KMS-11 (cell line): Measurements from ENCODE around the gene GOLIM4.

ENCODE experiments used
- H2AFZ ChIP-seq: fragments of 200-600 bp; sonication (generic); 2 replicates; pipeline ENCODE4 v1.6.1; 2016; ENCODE audit warnings: antibody characterized with exemption, mixed run types, low read depth
- H3K27ac ChIP-seq: fragments of 200-600 bp; sonication (generic); 2 replicates; pipeline ENCODE4 v1.6.1; 2016; ENCODE audit warnings: mild to moderate bottlenecking, mixed run types
- H3K27me3 ChIP-seq: fragments of 200-600 bp; sonication (generic); 2 replicates; pipeline ENCODE4 v1.6.1; 2017; ENCODE audit warnings: mild to moderate bottlenecking, low read depth, mixed run types, moderate library complexity; ENCODE audit not compliant: insufficient read depth
- H3K36me3 ChIP-seq: fragments of 200-600 bp; sonication (generic); 2 replicates; pipeline ENCODE4 v1.6.1; 2017; ENCODE audit warnings: mild to moderate bottlenecking, mixed run types; ENCODE audit not compliant: insufficient read depth
- H3K4me1 ChIP-seq: fragments of 200-600 bp; sonication (generic); 2 replicates; pipeline ENCODE4 v1.6.1; 2016; ENCODE audit warnings: mild to moderate bottlenecking, low read depth, mixed run types; ENCODE audit not compliant: poor library complexity, severe bottlenecking
- H3K4me2 ChIP-seq: fragments of 200-600 bp; sonication (generic); 2 replicates; pipeline ENCODE4 v1.7.0; 2016; ENCODE audit warnings: mild to moderate bottlenecking, mixed run types
- H3K4me3 ChIP-seq: fragments of 200-600 bp; sonication (generic); IDR thresholded peaks from 2 replicates; pipeline ENCODE4 v1.6.1; 2017; ENCODE audit warnings: low read depth, low read length, mixed read lengths; ENCODE audit not compliant: insufficient read depth
- H3K79me2 ChIP-seq: fragments of 200-600 bp; sonication (generic); 2 replicates; pipeline ENCODE4 v1.6.1; 2016; ENCODE audit warnings: low read depth, mixed run types; ENCODE audit not compliant: insufficient read depth
- H3K9ac ChIP-seq: fragments of 200-600 bp; sonication (generic); 2 replicates; pipeline ENCODE4 v1.6.1; 2016; ENCODE audit warnings: mild to moderate bottlenecking, mixed run types
- H4K20me1 ChIP-seq: fragments of 200-600 bp; sonication (generic); 2 replicates; pipeline ENCODE4 v1.6.1; 2016; ENCODE audit warnings: mild to moderate bottlenecking, mixed run types; ENCODE audit not compliant: insufficient read depth
- CTCF ChIP-seq: fragments of 200-600 bp; sonication (generic); conservative IDR thresholded peaks from 2 replicates; pipeline ENCODE4 v1.6.1; 2017; ENCODE audit warnings: low read depth, mild to moderate bottlenecking, antibody characterized with exemption, low read length, moderate library complexity, mixed read lengths

The GOLIM4 gene

GRCh38 chr3:167983583-167983982 is 112.1 kb downstream of the GOLIM4 start:
- no peaks in the 10 kb centered on the region for H3K79me2 ChIP-seq
- no peaks in the 10 kb centered on the region for H4K20me1 ChIP-seq
- H3K4me1 ChIP-seq = no peaks in the 10 kb centered on the region
- no peaks in the 10 kb centered on the region for H3K27me3 ChIP-seq
- H2AFZ ChIP-seq = no peak overlapping the region
- H3K36me3 ChIP-seq = no peaks in the 10 kb centered on the region
- no peak overlapping the region for H3K4me2 ChIP-seq
- H3K27ac ChIP-seq = no peak overlapping the region
- no peak overlapping the region for H3K4me3 ChIP-seq
- no peak for TF ChIP-seq CTCF
- no peak overlapping the region for H3K9ac ChIP-seq

- no peak for TF ChIP-seq CTCF
Observed at GRCh38 chr3:167978486-167978885, 117.2 kb downstream of the GOLIM4 start.

GRCh38 chr3:167978071-167978470 is 117.7 kb downstream of the GOLIM4 start:
- H3K4me2 ChIP-seq = no peak overlapping the region

More at GRCh38 chr3:167978486-167978885, 117.2 kb downstream of the GOLIM4 start:
- no peak overlapping the region for H2AFZ ChIP-seq
- H3K9ac ChIP-seq = no peak overlapping the region
- no peak overlapping the region for H3K27ac ChIP-seq
- H3K27me3 ChIP-seq = no peaks in the 10 kb centered on the region
- no peak overlapping the region for H3K4me2 ChIP-seq
- no peaks in the 10 kb centered on the region for H3K36me3 ChIP-seq
- no peaks in the 10 kb centered on the region for H3K79me2 ChIP-seq
- no peak overlapping the region for H3K4me3 ChIP-seq
- H3K4me1 ChIP-seq = no peaks in the 10 kb centered on the region
- no peaks in the 10 kb centered on the region for H4K20me1 ChIP-seq

GRCh38 chr3:167976516-167977361 is 119.0 kb downstream of the GOLIM4 start:
- Histone ChIP-seq H4K20me1 (no peaks in the 10 kb centered on the region), H3K36me3 (no peaks in the 10 kb centered on the region), H3K9ac (no peak overlapping the region), H3K27me3 (no peaks in the 10 kb centered on the region), H3K79me2 (no peaks in the 10 kb centered on the region), H3K4me3 (no peak overlapping the region), H3K27ac (no peak overlapping the region), H2AFZ (no peak overlapping the region), H3K4me2 (no peak overlapping the region), H3K4me1 (no peaks in the 10 kb centered on the region)
- no peak for TF ChIP-seq CTCF

More at GRCh38 chr3:167978071-167978470, 117.7 kb downstream of the GOLIM4 start:
- no peaks in the 10 kb centered on the region for H3K79me2 ChIP-seq
- H3K4me1 ChIP-seq = no peaks in the 10 kb centered on the region
- H3K9ac ChIP-seq = no peak overlapping the region
- no peak for TF ChIP-seq CTCF
- no peak overlapping the region for H3K27ac ChIP-seq
- H3K36me3 ChIP-seq = no peaks in the 10 kb centered on the region
- H3K27me3 ChIP-seq = no peaks in the 10 kb centered on the region
- no peak overlapping the region for H2AFZ ChIP-seq
- no peak overlapping the region for H3K4me3 ChIP-seq
- H4K20me1 ChIP-seq = no peaks in the 10 kb centered on the region
